HEK293 (cell line): ENCODE data around the gene SLC25A24.

Experiments
- TCF7L2 ChIP-seq: IDR thresholded peaks from 2 replicates; pipeline ENCODE4 v1.6.1; 2011; ENCODE audit warnings: low read depth, mild to moderate bottlenecking, inconsistent platforms, low read length, moderate library complexity, borderline replicate concordance
- ZNF121 ChIP-seq: fragments of 450-650 bp; formaldehyde crosslinking; IDR thresholded peaks from 2 replicates; pipeline ENCODE4 v1.5.1; 2016; ENCODE audit warnings: missing biosample characterization, missing genetic modification characterization
- ZNF416 ChIP-seq: fragments of 450-650 bp; formaldehyde crosslinking; IDR thresholded peaks from 2 replicates; pipeline ENCODE4 v1.5.1; 2016; ENCODE audit warnings: missing biosample characterization, missing genetic modification characterization
- TF ChIP-seq, protein P1 (sequence below): fragments of 450-650 bp; formaldehyde crosslinking; IDR thresholded peaks from 2 replicates; pipeline ENCODE4 v1.5.1; 2017; ENCODE audit warnings: missing biosample characterization, missing genetic modification characterization

DNA sequence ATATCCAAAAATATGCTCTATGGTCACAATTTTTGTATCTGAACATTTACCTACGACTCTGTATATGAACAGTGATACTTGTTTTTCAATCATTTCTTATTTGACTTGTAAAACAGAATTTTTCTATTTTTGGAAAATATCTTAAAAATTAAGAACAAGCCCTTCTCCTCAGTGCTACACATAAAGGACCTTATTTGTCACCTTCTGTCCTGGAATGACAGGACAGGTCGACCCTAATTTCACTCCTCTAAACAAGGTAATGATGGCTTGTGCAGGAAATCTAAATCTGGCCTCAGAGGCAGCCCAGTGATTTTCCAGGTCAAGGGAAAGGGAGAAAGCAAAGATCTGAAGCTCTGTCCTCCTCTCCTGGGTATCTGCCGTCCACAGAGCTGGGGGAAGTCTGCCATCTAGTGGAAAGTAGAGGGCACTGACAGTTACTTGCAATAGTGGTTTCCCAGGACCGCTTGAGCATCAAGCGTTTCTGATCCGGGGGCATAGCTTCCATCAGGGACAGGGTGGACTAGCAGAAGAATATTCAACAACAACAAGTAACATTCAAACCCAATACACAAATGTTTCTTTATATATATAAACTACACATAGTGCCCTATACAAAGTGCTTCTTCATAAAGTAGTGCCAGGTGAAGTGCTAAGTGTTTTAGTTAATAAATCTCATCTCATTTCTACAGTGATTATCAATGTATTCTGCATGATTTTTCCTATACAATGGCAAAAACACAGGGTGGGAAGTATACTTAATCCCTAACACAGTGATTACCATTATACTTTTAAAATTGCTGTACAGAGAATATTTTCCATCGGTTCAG, 74.6 kb downstream of the SLC25A24 start:
- TF ChIP-seq ZNF416 (tag by site-specific recombination), result no peak
- TF ChIP-seq, protein P1, sequence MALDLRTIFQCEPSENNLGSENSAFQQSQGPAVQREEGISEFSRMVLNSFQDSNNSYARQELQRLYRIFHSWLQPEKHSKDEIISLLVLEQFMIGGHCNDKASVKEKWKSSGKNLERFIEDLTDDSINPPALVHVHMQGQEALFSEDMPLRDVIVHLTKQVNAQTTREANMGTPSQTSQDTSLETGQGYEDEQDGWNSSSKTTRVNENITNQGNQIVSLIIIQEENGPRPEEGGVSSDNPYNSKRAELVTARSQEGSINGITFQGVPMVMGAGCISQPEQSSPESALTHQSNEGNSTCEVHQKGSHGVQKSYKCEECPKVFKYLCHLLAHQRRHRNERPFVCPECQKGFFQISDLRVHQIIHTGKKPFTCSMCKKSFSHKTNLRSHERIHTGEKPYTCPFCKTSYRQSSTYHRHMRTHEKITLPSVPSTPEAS (tag by site-specific recombination), result no peak
- TF ChIP-seq TCF7L2, result no peak
- TF ChIP-seq ZNF121, result no peak
